Naive thymus-derived CD4-positive, alpha-beta T cell (primary cell): Measurements from ENCODE around the gene CPB2. TPM values are rescaled to one million over a fixed set of nuclear protein-coding genes. Genes with fewer than 3 reads are reported as not detected.
A peak's percentile ranks its signal among the peaks of the same experiment; 100 is the strongest.

Source experiments
- ATAC-seq: fragments of 150-1000 bp; cut with Tn5 transposase; 2 replicates; pipeline ENCODE4 v1.10.0; 2021; ENCODE audit warnings: mild to moderate bottlenecking, moderate library complexity
- CTCF ChIA-PET: fragments of 350-600 bp; sonication (Branson Sonifier 250); formaldehyde crosslinking; loops from one replicate; lab custom pipeline; 2021; ENCODE audit warnings: antibody characterized with exemption; lab: Charles Lee
- POLR2A ChIA-PET: fragments of 350-600 bp; sonication (Branson Sonifier 250); formaldehyde crosslinking; loops from one replicate; lab custom pipeline; 2021; ENCODE audit warnings: antibody characterized with exemption, inconsistent platforms; lab: Charles Lee
- DNase-seq, 9 donors: peaks; one replicate each; pipeline versions ENCODE4 v3.0.0 to v3.0.0-alpha.2; 2020 to 2022; ENCODE audit warnings: mixed read lengths in 1 of 9
- H3K27ac ChIP-seq: one replicate; pipeline ENCODE4 v1.7.0; 2013; ENCODE audit warnings: mild to moderate bottlenecking, low read depth, low read length, moderate library complexity
- H3K27me3 ChIP-seq, 2 donors: one replicate each; pipeline ENCODE4 v1.7.0; 2013; ENCODE audit warnings: low read length in 2 of 2, mild to moderate bottlenecking in 2 of 2, moderate library complexity in 2 of 2; ENCODE audit not compliant: control insufficient read depth in 2 of 2, insufficient read depth in 2 of 2
- H3K36me3 ChIP-seq, 3 experiments: 1 replicate in 2 of 3; 2 replicates in 1 of 3; pipeline ENCODE4 v1.7.0; 2013; ENCODE audit warnings: low read length in 3 of 3, mild to moderate bottlenecking in 3 of 3, moderate library complexity in 1 of 3; ENCODE audit not compliant: insufficient read depth in 3 of 3, control insufficient read depth in 2 of 3
- H3K4me1 ChIP-seq, 2 donors: one replicate each; pipeline ENCODE4 v1.7.0; 2013; ENCODE audit warnings: low read length in 2 of 2, mild to moderate bottlenecking in 2 of 2, moderate library complexity in 1 of 2; ENCODE audit not compliant: control insufficient read depth in 2 of 2, insufficient read depth in 2 of 2
- H3K4me3 ChIP-seq: 2 replicates; pipeline ENCODE4 v1.7.0; 2013; ENCODE audit warnings: mild to moderate bottlenecking, low read length
- H3K9me3 ChIP-seq, 3 experiments: 1 replicate in 2 of 3; 2 replicates in 1 of 3; pipeline ENCODE4 v1.7.0; 2013; ENCODE audit warnings: low read length in 3 of 3; ENCODE audit not compliant: control insufficient read depth in 2 of 3
- H3K27ac Mint-ChIP-seq, 9 donors: one replicate each; pipeline ENCODE4 v1.8.0; 2020 to 2022; ENCODE audit warnings: mixed read lengths in 9 of 9, mild to moderate bottlenecking in 8 of 9, moderate library complexity in 5 of 9, inconsistent platforms in 2 of 9
- H3K27me3 Mint-ChIP-seq, 5 donors: one replicate each; pipeline ENCODE4 v1.8.0; 2021 to 2022; ENCODE audit warnings: mixed read lengths in 5 of 5, mild to moderate bottlenecking in 1 of 5
- H3K36me3 Mint-ChIP-seq, 5 donors: one replicate each; pipeline ENCODE4 v1.8.0; 2020 to 2022; ENCODE audit warnings: mixed read lengths in 5 of 5, mild to moderate bottlenecking in 3 of 5, inconsistent platforms in 1 of 5
- H3K4me1 Mint-ChIP-seq, 7 donors: one replicate each; pipeline ENCODE4 v1.8.0; 2020 to 2022; ENCODE audit warnings: mixed read lengths in 7 of 7, mild to moderate bottlenecking in 3 of 7, inconsistent platforms in 1 of 7
- H3K4me3 Mint-ChIP-seq, 10 donors: one replicate each; pipeline ENCODE4 v1.8.0; 2020 to 2022; ENCODE audit warnings: mild to moderate bottlenecking in 10 of 10, mixed read lengths in 10 of 10, moderate library complexity in 6 of 10, inconsistent platforms in 2 of 10
- H3K9me3 Mint-ChIP-seq, 11 donors: one replicate each; pipeline ENCODE4 v1.8.0; 2020 to 2022; ENCODE audit warnings: mixed read lengths in 11 of 11, mild to moderate bottlenecking in 4 of 11, inconsistent platforms in 1 of 11, moderate library complexity in 1 of 11
- intact Hi-C, 2 donors: fragments of 100-400 bp; cut with micrococcal nuclease; formaldehyde crosslinking; loops; one replicate each; pipeline ENCODE4 v1.15.1; 2023
- polyA plus RNA-seq, 2 donors: library from polyadenylated mRNA; unstranded; fragments of 300-500 nt; fragmentation: Illumina TruSeq; gene quantifications; one replicate each; pipeline ENCODE4 v1.2.3, GENCODE V29; 2021
- total RNA-seq, 6 experiments: library from RNA in 5 of 6; stranded (reverse) in 5 of 6; gene quantifications; 1 replicate in 5 of 6; 2 replicates in 1 of 6; pipeline ENCODE4 v1.2.3 and lab custom pipeline; 2021 to 2026

The CPB2 gene
- total and polyA plus RNA-seq, 7 experiments from 2014 or later: not detected

DNA sequence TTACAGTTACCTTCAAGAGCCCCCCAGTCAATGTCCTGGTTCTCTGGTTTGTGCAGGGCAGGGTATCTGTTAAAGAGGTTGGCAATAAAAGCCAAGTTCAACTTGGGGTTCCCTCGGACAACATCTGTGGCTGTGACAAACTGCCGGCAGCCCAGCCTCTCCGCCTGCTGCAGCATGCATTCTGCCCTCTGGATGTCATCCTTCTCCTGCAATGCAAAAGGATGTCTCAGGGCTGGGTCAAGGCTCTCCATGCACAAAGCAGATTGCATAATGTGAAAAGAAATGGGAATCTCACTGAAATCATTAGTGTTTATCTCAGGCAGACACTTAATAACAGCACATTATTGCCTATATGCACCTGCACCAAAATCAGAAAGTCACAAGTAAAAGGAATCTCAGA, 42.1 kb upstream of the CPB2 start:
- Mint-ChIP-seq H3K4me1 (peaks cover 12 to 47% (median 27%) of the 10 kb centered on the region in 7 donors), H3K36me3 (peaks cover 22 to 65% (median 45%) of the 10 kb centered on the region in 5 donors), H3K27ac (peak overlapping the region; percentile 2 to 77 (median 51)), H3K27me3 (no peaks in the 10 kb centered on the region), H3K9me3 (no peaks in the 10 kb centered on the region), H3K4me3 (no peak overlapping the region)
- no peaks in the 10 kb centered on the region for H3K9me3 ChIP-seq
- H3K27ac ChIP-seq: no peak overlapping the region
- no peak for DNase-seq
- H3K4me1 ChIP-seq: no peaks in the 10 kb centered on the region
- peaks cover 50 to 83% (median 76%) of the 10 kb centered on the region in 3 experiments for H3K36me3 ChIP-seq
- ATAC-seq: no peak
- ChIA-PET POLR2A (no interaction called here), CTCF (no interaction called here)
- H3K27me3 ChIP-seq: no peaks in the 10 kb centered on the region
- no peak overlapping the region for H3K4me3 ChIP-seq
- intact Hi-C loops: loop anchor here in 1 of 2 donors (1.0 to 2.0 kb wide), 5 partner anchors 9 to 174 kb away; no protein-coding TSS in a partner anchor

DNA sequence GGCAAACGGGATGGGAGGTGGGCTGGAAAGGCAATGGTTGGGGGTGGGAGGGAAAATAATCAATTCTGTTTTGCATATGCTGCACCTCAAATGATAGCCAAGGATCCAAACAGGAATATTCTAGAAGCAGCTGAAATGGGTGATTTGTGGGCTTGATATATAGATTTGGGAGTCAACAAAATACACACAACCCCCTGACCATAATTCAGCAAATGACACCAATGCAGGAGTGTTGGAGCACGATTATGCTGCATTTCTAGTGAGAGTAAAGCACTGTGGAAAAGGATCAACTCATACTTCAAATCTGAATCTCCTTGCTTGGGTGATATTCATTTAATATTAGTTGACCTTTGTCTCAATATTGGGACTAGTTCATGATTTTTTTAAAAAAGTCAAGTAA, 41.1 kb upstream of the CPB2 start:
- no peak overlapping the region for H3K4me3 Mint-ChIP-seq
- H3K9me3 ChIP-seq: no peaks in the 10 kb centered on the region
- intact Hi-C loops: loop anchor here in 1 of 2 donors (2.0 kb wide), 2 partner anchors 13 to 15 kb away; no protein-coding TSS in a partner anchor
- no peaks in the 10 kb centered on the region for H3K4me1 ChIP-seq
- H3K27ac Mint-ChIP-seq: peak overlapping the region in 2 of 9 donors; percentile 17 to 32
- H3K4me3 ChIP-seq: no peak overlapping the region
- no peaks in the 10 kb centered on the region for H3K27me3 Mint-ChIP-seq
- H3K9me3 Mint-ChIP-seq: no peaks in the 10 kb centered on the region
- peaks cover 45 to 83% (median 76%) of the 10 kb centered on the region in 3 experiments for H3K36me3 ChIP-seq
- ChIA-PET POLR2A (interaction anchor here (0.7 to 1.0 kb wide), 2 partner anchors 15 to 78 kb away, joined by 3 read pairs; no protein-coding TSS in a partner anchor), CTCF (interaction anchor here (0.6 to 5.1 kb wide), 2 partner anchors 14 to 89 kb away, joined by 3 to 22 read pairs; no protein-coding TSS in a partner anchor)
- ATAC-seq (no peak), DNase-seq (no peak)
- H3K4me1 Mint-ChIP-seq: peaks cover 12 to 39% (median 26%) of the 10 kb centered on the region in 7 donors
- H3K27ac ChIP-seq: no peak overlapping the region
- peaks cover 22 to 66% (median 41%) of the 10 kb centered on the region in 5 donors for H3K36me3 Mint-ChIP-seq
- H3K27me3 ChIP-seq: no peaks in the 10 kb centered on the region

DNA sequence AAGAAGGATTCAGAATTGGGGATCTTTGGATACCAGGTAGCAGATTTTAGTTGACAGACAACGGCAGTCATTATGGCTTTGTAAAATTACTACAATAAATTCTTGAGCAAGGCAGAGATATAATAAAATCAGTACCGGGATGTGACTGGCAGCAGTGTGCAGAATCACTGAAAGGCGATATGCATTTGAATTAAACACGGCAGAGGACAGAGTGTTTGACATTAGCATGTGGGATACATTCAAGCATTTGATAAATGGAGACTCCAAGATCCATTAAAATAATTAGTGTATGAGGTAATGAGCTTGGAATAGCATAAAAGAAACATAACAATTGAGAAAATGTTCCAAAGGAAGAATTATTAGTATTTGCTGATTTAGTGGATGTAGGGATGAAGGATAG, 40.3 kb upstream of the CPB2 start:
- Histone ChIP-seq H3K27ac (no peak overlapping the region), H3K9me3 (no peaks in the 10 kb centered on the region), H3K27me3 (no peaks in the 10 kb centered on the region), H3K4me1 (no peaks in the 10 kb centered on the region), H3K36me3 (peaks cover 44 to 82% (median 75%) of the 10 kb centered on the region in 3 experiments), H3K4me3 (no peak overlapping the region)
- intact Hi-C loops: no loop called here
- POLR2A ChIA-PET: interaction anchor here (1.0 to 1.4 kb wide), 2 partner anchors 19 to 79 kb away, joined by 3 to 4 read pairs; no protein-coding TSS in a partner anchor
- ATAC-seq: no peak
- CTCF ChIA-PET: interaction anchor here (0.6 to 5.1 kb wide), 4 partner anchors 15 to 146 kb away, joined by 3 to 22 read pairs (median 4); no protein-coding TSS in a partner anchor
- Mint-ChIP-seq H3K4me3 (no peak overlapping the region), H3K27me3 (no peaks in the 10 kb centered on the region), H3K9me3 (no peaks in the 10 kb centered on the region), H3K4me1 (peaks cover 8 to 36% (median 21%) of the 10 kb centered on the region in 7 donors), H3K27ac (peak overlapping the region in 7 of 9 donors; percentile 42 to 94 (median 74)), H3K36me3 (peaks cover 14 to 62% (median 38%) of the 10 kb centered on the region in 5 donors)
- no peak for DNase-seq

DNA sequence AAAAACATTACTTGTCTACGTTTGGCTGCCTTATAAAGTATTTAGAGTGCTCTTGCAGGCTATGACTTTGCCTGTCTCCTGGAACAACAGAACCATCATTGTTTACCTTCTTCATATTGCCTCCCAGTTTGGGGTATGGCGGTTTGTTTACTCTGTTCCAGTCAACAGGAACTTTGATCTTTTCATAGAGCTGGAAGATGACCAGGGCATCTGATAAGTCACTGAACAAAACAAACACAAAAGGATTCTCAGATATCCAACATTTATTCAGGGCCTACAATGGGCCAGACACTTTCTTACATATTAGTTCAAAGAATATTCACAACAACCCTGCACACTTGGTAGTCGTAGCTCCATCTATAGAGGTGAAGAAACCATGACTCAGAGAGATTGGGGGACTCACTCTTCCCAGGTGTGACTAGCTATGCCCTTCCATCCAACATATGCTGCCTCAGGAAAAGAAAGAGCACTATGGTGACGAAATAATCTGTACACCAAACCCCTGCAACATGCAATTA, 38.4 kb upstream of the CPB2 start:
- Histone ChIP-seq H3K27me3 (no peaks in the 10 kb centered on the region), H3K4me1 (no peaks in the 10 kb centered on the region), H3K4me3 (no peak overlapping the region), H3K9me3 (no peaks in the 10 kb centered on the region), H3K36me3 (peaks cover 43 to 86% (median 81%) of the 10 kb centered on the region in 3 experiments), H3K27ac (no peak overlapping the region)
- intact Hi-C loops: no loop called here
- no peak for ATAC-seq
- no peaks in the 10 kb centered on the region for H3K27me3 Mint-ChIP-seq
- peaks cover 2 to 26% (median 14%) of the 10 kb centered on the region in 7 donors for H3K4me1 Mint-ChIP-seq
- H3K9me3 Mint-ChIP-seq: no peaks in the 10 kb centered on the region
- no peak overlapping the region for H3K4me3 Mint-ChIP-seq
- no peak for DNase-seq
- ChIA-PET CTCF (interaction anchor here (1.8 to 5.1 kb wide), 2 partner anchors 16 to 179 kb away, joined by 6 to 22 read pairs; no protein-coding TSS in a partner anchor), POLR2A (interaction anchor here (0.7 kb wide), 1 partner anchor 25 kb away, joined by 3 read pairs; no protein-coding TSS in a partner anchor)
- peaks cover 10 to 60% (median 36%) of the 10 kb centered on the region in 5 donors for H3K36me3 Mint-ChIP-seq
- peak overlapping the region; percentile 39 to 94 (median 69) for H3K27ac Mint-ChIP-seq

DNA sequence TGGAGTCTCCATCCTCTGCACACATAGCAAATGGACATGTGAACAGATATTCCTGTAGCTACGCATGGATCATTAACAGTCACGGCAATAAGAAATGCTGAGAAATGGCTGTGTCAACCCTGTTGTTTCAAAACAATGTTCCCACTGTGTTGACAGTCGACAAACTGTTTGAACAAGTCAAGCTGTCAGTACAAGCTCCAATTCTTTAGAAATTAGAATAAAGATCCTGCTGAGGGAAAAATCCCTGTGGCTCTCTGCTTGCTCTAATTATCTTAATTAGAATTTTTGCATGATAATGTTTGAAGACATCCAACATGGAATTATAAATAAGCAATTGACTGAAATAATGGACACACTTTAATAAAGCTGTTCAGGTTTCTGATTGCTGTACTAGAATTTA, 37.9 kb upstream of the CPB2 start:
- H3K27me3 ChIP-seq: no peaks in the 10 kb centered on the region
- intact Hi-C loops: no loop called here
- no peaks in the 10 kb centered on the region for H3K9me3 Mint-ChIP-seq
- ATAC-seq (no peak), DNase-seq (no peak)
- peaks cover 10 to 60% (median 38%) of the 10 kb centered on the region in 5 donors for H3K36me3 Mint-ChIP-seq
- no peaks in the 10 kb centered on the region for H3K27me3 Mint-ChIP-seq
- peaks cover 4 to 30% (median 15%) of the 10 kb centered on the region in 7 donors for H3K4me1 Mint-ChIP-seq
- no peaks in the 10 kb centered on the region for H3K4me1 ChIP-seq
- no peak overlapping the region for H3K4me3 ChIP-seq
- H3K4me3 Mint-ChIP-seq: no peak overlapping the region
- H3K9me3 ChIP-seq: no peaks in the 10 kb centered on the region
- ChIA-PET POLR2A (no interaction called here), CTCF (interaction anchor here (1.8 to 5.1 kb wide), 2 partner anchors 17 to 179 kb away, joined by 6 to 22 read pairs; no protein-coding TSS in a partner anchor)
- peak overlapping the region in 6 of 9 donors; percentile 12 to 94 (median 68) for H3K27ac Mint-ChIP-seq
- no peak overlapping the region for H3K27ac ChIP-seq
- H3K36me3 ChIP-seq: peaks cover 40 to 86% (median 84%) of the 10 kb centered on the region in 3 experiments

DNA sequence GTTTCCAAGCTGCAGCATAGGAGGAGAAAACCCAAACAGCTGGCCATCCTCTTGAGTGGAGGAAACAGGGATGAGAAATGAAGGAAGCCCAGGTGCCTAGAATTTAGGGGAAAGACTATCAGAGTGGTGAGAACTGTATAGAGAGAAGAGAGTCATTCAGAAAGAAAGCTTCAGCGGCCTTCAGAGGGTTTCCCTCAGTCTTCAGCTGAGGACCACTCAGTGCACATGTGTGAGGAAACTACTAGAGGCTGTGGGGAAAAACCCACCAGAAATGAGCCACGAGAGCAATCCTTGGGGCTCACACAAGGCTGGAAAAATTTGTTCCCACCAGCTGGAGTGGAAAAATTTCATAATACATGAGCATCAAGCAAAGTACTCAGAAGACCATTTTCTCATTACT, 35.2 kb upstream of the CPB2 start:
- intact Hi-C loops: loop anchor here in 1 of 2 donors (2.0 kb wide), 1 partner anchor 15 kb away; no protein-coding TSS in a partner anchor
- Histone ChIP-seq H3K27me3 (no peaks in the 10 kb centered on the region), H3K27ac (peak overlapping the region; percentile 58), H3K9me3 (no peaks in the 10 kb centered on the region), H3K4me1 (no peaks in the 10 kb centered on the region), H3K4me3 (no peak overlapping the region), H3K36me3 (peaks cover 40 to 94% (median 92%) of the 10 kb centered on the region in 3 experiments)
- Mint-ChIP-seq H3K4me3 (no peak overlapping the region), H3K27ac (peak overlapping the region; percentile 11 to 94 (median 86)), H3K4me1 (peaks cover 5 to 41% (median 16%) of the 10 kb centered on the region in 7 donors), H3K36me3 (peaks cover 19 to 66% (median 48%) of the 10 kb centered on the region in 5 donors), H3K9me3 (no peaks in the 10 kb centered on the region), H3K27me3 (no peaks in the 10 kb centered on the region)
- ChIA-PET CTCF (interaction anchor here (1.1 to 2.1 kb wide), 4 partner anchors 8 to 180 kb away, joined by 3 to 11 read pairs (median 6); no protein-coding TSS in a partner anchor), POLR2A (interaction anchor here (0.6 to 1.7 kb wide), 3 partner anchors 9 to 17 kb away, joined by 4 to 5 read pairs (median 5); no protein-coding TSS in a partner anchor)
- ATAC-seq (no peak), DNase-seq (no peak)
